Midbrain (tissue), 1 donor: Measurements from ENCODE around the gene GRIN2A.

Experiments used
- DNase-seq: peaks from one replicate; lab custom pipeline; 2025; lab: John Stamatoyannopoulos, UW

The GRIN2A gene

GRCh38 chr16:10130538-10130937 lies 51.7 kb downstream of the GRIN2A start:
- DNase-seq: no peak

DNA sequence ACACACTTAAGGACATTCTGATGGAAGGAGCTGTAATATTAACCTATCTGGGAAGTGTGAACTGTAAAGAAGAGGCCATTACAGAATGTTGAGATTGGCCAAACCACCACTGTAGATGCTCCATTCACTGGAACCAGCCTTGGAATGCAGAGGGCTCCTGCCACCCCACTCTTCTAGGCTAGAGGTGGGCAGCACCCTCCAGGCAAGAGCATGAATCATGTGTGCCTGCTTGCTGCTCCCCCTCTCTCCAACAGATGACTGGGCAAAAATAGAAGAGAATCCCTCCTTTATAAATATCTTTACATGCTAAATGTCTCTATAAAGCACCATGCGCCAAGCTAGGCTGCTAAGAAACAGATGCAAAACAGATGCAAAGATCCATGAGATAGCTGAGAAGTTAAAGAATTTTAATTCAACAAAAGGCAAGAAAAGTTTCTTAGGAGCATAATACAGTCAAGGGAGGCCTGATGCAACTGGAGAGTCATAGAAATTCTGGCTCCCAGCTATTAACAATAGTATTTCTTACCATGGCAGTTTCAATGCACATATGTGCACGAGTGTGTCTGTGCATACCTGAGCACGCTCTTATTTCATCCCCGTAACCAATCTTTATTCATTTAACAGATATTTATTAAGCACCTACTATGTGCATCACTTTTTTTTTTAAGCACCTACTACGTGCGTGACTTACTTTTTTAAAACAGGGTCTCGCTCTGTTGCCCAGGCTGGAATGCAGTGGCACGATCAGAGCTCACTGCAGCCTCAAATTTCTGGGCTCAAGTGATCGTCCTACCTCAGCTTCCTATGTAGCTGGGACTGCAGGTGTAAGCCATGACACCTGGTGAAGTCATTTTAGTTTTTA lies 53.6 kb downstream of the GRIN2A start:
- DNase-seq: no peak

DNA sequence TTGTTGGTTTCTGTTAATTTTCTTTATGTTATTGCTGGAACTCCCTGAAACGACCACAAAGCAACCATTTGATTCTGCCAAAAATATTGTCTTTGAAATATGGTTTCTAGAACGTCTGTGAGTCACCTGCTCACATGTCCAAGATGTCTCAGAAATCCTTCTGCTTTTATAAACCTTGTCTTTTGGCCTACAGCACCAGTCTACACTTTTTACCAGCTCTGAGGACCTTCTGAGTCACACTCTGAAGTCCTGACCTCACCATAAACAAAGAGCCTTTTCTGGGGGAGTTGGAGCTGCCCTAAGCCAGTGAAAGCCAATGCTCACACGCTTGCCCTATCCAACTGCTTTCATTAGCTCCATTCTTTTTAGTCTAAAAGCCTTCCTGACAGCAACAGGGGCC lies 55.5 kb downstream of the GRIN2A start:
- DNase-seq: peak; percentile 43

DNA sequence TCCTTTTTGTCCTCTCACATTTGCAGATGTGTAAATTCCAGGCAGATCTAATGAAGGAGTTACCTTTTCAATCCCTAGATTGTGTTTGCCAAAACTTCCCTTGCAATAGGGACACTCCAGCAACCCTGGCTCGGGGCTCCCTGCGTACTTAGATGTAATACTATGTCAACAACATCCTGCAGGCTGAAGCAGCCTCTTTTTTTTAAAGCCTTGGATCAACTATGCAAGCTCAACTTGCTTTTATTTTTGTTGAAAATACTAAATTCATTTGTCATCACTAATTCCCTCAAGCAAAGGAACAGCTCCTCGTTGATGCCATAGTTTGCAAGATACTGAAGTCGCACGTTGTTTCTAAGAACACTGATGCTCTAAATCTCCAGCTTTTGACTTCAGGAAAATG lies 59.1 kb downstream of the GRIN2A start:
- no peak for DNase-seq

- DNase-seq: no peak
Measured at GRCh38 chr16:10122546-10122945, 59.7 kb downstream of the GRIN2A start.

GRCh38 chr16:10121897-10122425 lies 60.3 kb downstream of the GRIN2A start:
- no peak for DNase-seq

GRCh38 chr16:10121491-10121890 lies 60.7 kb downstream of the GRIN2A start:
- DNase-seq: no peak

GRCh38 chr16:10120953-10121352 lies 61.3 kb downstream of the GRIN2A start:
- no peak for DNase-seq

GRCh38 chr16:10114409-10114808 lies 67.8 kb downstream of the GRIN2A start:
- no peak for DNase-seq

DNA sequence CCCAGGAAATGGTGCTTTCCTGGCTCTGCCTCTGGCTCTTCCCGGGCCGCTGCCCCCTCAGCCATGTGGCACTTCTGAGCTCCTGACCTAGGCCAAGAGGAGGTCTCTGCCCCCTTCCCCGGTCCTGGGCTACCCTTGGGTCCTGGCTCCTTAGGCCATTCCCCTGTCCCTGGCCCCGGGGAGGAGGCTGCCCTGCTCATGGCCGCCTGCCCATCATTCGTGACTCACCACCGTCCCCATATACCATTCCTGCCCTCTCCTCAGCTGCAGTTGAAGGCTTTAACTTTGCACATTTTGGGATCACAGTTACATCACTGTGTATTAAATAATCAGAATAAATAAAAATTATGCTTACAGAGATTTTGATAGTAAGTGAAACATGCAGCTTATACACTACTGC lies 69.0 kb downstream of the GRIN2A start:
- DNase-seq: no peak

DNA sequence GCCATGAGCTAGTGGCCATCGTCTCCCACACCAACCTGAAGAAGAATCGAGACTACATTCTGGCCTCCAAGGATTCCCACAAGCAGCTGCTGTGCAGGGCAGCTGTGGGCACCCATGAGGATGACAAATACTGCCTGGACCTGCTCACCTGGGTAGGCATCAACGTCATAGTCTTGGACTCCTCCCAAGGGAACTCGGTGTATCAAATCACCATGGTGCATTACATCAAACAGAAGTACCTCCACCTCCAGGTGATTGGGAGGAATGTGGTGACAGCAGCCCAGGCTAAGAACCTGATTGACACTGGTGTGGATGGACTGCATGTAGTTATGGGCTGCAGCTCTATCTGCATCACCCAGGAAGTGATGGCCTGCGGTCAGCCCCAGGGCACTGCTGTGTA lies 70.2 kb downstream of the GRIN2A start:
- DNase-seq: no peak

DNA sequence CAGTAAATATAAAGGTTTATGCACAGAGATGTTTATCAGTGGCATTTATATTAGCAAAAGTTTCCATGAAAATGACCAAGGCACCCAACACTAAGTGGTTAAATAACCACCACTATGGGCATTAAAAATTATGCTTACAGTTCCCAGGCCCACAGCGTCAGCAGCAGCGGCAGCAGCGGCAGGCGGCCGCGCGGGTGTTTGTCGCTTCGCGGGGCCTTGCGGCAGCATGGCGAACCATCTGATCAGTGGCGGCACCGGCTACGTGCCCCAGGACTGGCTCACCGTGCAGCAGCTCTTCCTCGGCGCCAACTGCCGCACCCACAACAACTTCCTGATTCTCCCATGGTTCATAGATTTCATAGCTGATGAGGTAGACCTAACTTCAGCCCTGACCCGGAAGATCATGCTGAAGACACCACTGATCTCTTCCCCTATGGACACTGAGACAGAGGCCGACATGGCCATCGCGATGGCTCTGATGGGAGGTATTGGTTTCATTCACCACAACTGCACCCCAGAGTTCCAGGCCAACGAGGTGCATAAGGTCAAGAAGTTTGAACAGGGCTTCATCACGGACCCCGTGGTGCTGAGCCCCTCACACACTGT lies 71.0 kb downstream of the GRIN2A start:
- no peak for DNase-seq

GRCh38 chr16:10110552-10110951 lies 71.7 kb downstream of the GRIN2A start:
- DNase-seq: no peak

DNA sequence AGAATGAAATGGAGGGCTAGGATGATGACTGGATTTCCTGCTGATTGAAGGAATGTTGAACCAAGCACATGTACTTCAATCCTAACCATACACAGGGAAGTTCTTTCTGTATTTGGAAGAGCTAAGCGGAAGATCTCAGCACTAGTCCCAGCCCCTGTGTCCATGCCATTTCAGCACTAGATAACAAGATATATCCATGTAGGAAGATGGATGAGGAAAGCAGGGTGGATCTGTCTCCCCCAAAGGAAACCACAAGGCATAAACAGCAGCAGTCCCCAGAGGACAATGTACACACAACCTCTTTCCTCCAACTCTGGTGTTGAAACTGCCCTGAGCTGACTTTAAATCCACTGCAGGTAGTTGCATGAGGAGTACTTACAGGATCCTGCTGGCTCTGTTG lies 75.1 kb downstream of the GRIN2A start:
- no peak for DNase-seq

GRCh38 chr16:10103700-10104099 lies 78.5 kb downstream of the GRIN2A start:
- no peak for DNase-seq

DNA sequence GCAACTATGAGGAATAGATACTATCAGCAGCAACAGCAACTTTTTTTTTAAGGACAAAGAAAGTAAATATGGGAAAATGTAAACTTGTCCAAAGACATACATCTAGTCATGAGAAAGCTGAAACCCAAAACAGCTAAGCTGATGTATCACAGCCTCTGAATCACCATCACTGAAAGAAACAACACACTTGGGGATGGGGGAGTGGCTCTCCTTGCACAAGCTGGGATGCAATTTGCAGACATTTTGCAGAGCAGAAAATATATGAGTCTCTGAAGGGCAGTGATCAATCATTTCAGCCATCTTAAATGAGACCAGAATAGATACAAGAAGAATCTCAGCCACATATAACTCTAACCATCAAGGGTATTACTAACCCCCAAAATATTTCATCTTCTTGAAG lies 79.1 kb downstream of the GRIN2A start:
- no peak for DNase-seq

DNA sequence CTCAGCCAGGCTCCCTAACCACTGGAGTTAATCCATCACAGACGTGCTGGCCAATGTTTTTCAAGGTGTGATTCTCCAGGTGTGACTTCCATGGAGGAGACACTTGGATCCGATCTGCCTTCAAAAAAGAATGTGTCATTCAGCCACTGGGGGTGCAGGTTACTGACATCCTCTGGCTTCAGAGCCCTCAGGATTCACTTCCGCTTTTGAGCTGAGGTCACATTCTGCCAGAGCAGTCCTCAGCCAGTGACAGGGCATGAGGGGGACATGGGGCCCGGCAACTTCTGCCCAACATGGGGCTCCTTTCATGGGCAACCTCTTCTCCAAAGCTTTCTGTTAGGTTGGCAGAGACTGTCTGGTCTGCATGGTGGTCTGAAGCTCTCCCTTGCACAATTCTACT lies 81.4 kb downstream of the GRIN2A start:
- no peak for DNase-seq

GRCh38 chr16:10098991-10099390 lies 83.2 kb downstream of the GRIN2A start:
- no peak for DNase-seq

DNA sequence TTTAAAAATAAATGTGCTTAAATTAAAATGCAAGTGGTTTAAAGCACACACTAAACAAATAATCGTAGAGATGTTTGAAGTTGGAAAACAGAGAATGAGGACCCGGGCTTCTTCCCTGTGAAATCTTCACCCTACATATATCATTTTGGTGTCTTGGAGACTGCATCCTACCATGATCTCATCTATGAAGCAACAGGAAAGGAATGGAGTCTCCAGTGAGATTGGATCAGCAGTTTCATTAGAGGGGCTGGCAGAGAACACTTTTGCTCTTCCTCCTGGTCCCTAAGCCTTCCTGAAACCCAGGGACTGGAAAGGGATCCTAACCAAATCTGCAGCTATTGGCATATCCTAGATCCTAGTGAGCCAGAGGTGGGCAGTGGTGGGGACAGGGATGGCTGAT lies 85.0 kb downstream of the GRIN2A start:
- no peak for DNase-seq

- DNase-seq: no peak
Measured at GRCh38 chr16:10093576-10093975, 88.7 kb downstream of the GRIN2A start.

GRCh38 chr16:10090816-10091215 lies 91.4 kb downstream of the GRIN2A start:
- DNase-seq: no peak

- DNase-seq: no peak
Measured at GRCh38 chr16:10088380-10088793, 93.8 kb downstream of the GRIN2A start.

DNA sequence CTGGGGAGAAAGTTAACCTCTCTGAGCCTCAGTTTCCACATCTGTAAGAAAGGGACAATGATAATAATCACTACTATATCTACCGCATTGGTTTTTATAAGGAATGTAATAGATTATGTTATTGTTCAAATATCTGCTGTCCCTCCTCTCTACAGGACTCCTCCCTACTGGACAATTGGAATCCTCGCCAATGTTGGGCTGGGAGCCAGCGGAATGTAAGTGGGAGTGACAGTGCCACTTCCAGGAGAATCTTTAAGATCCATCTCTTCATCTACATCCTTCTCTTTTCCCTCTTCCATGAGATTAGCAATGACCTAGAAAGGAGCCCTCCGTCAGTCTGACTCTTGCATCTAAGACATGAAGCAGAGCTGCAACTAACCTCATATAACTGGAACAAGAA lies 95.1 kb downstream of the GRIN2A start:
- no peak for DNase-seq
